OCI-LY3 (cell line): ENCODE measurements around the gene CFAP54.

Experiments
- H2AFZ ChIP-seq: fragments of 200-600, 300-600 bp; shearing (Covaris generic); 2 replicates; pipeline ENCODE4 v1.6.0; 2014; ENCODE audit warnings: antibody characterized with exemption, low read depth, low read length
- H3K27ac ChIP-seq: fragments of 200-600, 300-600 bp; sonication (generic); 2 replicates; pipeline ENCODE4 v1.5.1; 2014; ENCODE audit warnings: mild to moderate bottlenecking, low read length, moderate library complexity, mixed read lengths
- H3K27me3 ChIP-seq: fragments of 200-600, 300-600 bp; sonication (generic); 2 replicates; pipeline ENCODE4 v1.6.1; 2014; ENCODE audit warnings: low read depth, low read length, mixed read lengths
- H3K36me3 ChIP-seq: fragments of 200-600, 300-600 bp; sonication (generic); replicated peaks from 2 replicates; pipeline ENCODE3; 2014; ENCODE audit warnings: low read depth, low read length, mixed read lengths
- H3K4me1 ChIP-seq: fragments of 300-600, 200-600 bp; sonication (generic); 2 replicates; pipeline ENCODE4 v1.6.1; 2014; ENCODE audit warnings: low read length, mixed read lengths
- H3K4me2 ChIP-seq: fragments of 200-600, 300-600 bp; sonication (generic); 2 replicates; pipeline ENCODE4 v1.6.1; 2014; ENCODE audit warnings: low read length, mixed read lengths
- H3K4me3 ChIP-seq: fragments of 300-600, 200-600 bp; sonication (generic); 2 replicates; pipeline ENCODE4 v1.5.1; 2014; ENCODE audit warnings: antibody characterized with exemption, mild to moderate bottlenecking, low read length, moderate library complexity
- H3K79me2 ChIP-seq: fragments of 300-600, 200-600 bp; shearing (Covaris generic); 2 replicates; pipeline ENCODE4 v1.6.1; 2014; ENCODE audit warnings: mild to moderate bottlenecking, low read length, mixed read lengths
- H3K9ac ChIP-seq: fragments of 300-600, 200-600 bp; shearing (Covaris generic); 2 replicates; pipeline ENCODE4 v1.6.0; 2014; ENCODE audit warnings: mild to moderate bottlenecking, low read length, moderate library complexity
- H3K9me3 ChIP-seq: fragments of 200-600, 300-600 bp; shearing (Covaris generic); 2 replicates; pipeline ENCODE4 v1.6.1; 2014; ENCODE audit warnings: low read length, mixed read lengths; ENCODE audit not compliant: insufficient read depth
- H4K20me1 ChIP-seq: fragments of 200-600, 300-600 bp; sonication (generic); 2 replicates; pipeline ENCODE4 v1.6.1; 2016; ENCODE audit warnings: low read length, mixed read lengths; ENCODE audit not compliant: insufficient read depth
- EZH2phosphoT487 ChIP-seq: fragments of 200-600 bp; shearing (Covaris generic); IDR thresholded peaks from 2 replicates; pipeline ENCODE4 v1.6.1; 2018; ENCODE audit warnings: antibody characterized with exemption, mixed run types, low read depth
- TF ChIP-seq, protein P1 (sequence below): fragments of 200-600, 300-600 bp; sonication (generic); IDR thresholded peaks from 2 replicates; pipeline ENCODE4 v1.5.1; 2014; ENCODE audit warnings: antibody characterized with exemption, low read length, low read depth

CFAP54 gene, protein sequence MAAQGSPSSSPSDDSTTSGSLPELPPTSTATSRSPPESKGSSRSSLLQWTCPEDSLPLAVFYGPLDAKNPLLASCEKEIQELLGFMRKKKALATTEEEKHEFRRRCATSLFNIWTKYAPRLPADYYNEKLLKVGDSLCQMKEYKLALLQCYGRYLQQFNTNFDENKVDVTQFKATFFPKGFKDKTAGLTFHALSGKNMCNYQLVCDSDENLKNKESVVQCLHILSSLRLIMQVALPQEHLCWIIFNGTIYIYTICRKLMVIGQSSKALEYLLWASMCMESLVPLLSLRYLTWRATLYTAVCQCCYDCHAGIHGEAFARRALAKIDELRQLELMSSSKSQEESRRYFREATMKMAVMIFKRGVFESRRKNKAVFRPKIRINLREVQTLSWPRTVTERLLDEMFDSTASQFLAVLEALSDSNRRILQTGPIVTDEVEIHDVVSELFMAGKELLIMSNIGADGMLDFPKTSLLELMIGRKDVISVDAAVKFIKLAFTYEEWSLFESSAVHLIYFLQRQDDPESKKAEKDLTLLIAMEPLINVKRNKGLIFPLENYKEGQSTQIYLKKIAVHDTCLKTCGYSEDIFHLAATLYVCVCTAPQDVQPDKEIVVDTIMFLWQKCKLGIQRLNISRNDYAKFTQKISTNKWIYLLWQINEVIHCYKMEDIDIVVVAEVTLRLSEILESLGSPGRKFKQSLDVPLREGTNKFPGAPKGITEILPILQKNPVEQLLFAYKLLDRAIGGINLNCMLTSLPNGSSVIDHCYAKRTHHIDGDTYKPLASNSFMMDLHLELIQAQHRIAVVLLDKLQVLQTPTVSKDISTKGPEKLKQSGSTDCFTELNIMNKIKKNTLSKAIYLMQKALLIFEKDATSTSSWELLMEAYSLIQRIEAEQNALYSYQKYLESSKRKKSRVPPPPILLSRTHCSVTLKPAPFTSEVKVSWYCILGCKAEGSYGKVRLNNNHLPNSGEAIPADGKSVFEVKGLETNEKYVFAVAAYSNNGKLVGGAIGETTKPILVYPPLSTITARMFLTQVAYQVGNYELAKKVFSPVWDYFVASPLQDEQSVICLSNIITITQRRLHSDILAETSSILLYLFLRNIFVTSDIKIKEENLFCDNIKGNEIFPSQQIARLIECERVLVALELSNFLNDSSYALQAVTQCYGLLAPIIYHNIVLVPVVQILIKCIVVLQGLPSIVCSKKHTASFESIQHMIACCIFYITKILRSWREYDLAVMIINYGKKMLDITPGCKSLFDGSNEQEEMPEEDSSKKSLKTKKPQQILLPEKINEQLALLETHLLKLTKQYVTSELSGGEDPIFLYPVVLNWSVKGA (N-terminal part only)

DNA sequence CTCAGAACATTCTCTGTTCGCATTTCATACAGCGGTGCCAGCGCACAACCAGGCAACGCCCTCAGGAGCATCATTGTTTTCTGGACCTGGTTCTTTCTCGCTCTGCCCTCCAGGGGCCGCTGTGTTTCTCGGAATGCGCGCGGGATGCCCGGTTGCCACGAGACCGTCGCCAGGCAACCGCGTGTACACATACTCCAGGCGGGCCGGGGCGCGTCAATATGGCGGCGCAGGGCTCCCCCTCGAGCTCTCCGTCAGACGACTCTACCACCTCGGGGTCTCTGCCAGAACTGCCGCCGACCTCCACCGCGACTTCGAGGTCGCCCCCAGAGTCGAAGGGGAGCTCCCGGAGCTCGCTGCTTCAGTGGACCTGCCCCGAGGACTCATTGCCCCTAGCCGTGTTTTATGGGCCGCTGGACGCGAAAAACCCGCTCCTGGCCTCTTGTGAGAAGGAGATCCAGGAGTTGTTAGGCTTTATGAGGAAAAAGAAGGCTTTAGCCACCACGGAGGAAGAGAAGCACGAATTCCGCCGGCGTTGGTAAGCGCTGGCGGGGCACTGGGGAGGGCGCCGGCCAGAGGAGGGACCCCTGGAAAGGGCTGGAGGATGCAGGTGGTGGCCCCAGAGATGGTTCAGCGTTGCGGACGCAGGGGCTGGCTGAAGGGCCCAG is at the start of gene CFAP54:
TSS of gene CFAP54 (plus strand) at position 186 of the 665 bp plus-strand sequence. CDS start at position 219, 33 bp downstream.
- peak within 1 kb of the TSS; percentile 100 for H2AFZ ChIP-seq
- TF ChIP-seq, protein P1, sequence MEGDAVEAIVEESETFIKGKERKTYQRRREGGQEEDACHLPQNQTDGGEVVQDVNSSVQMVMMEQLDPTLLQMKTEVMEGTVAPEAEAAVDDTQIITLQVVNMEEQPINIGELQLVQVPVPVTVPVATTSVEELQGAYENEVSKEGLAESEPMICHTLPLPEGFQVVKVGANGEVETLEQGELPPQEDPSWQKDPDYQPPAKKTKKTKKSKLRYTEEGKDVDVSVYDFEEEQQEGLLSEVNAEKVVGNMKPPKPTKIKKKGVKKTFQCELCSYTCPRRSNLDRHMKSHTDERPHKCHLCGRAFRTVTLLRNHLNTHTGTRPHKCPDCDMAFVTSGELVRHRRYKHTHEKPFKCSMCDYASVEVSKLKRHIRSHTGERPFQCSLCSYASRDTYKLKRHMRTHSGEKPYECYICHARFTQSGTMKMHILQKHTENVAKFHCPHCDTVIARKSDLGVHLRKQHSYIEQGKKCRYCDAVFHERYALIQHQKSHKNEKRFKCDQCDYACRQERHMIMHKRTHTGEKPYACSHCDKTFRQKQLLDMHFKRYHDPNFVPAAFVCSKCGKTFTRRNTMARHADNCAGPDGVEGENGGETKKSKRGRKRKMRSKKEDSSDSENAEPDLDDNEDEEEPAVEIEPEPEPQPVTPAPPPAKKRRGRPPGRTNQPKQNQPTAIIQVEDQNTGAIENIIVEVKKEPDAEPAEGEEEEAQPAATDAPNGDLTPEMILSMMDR: peak; percentile 87
- no peak for TF ChIP-seq EZH2phosphoT487
- peak within 1 kb of the TSS; percentile 82 for H3K4me2 ChIP-seq
- no peaks in the 10 kb centered on the region for H4K20me1 ChIP-seq
- H3K9ac ChIP-seq: peak within 1 kb of the TSS; percentile 49
- no peak within 1 kb of the TSS for H3K27ac ChIP-seq
- H3K79me2 ChIP-seq: no peaks in the 10 kb centered on the region
- H3K4me1 ChIP-seq: peaks cover 18% of the 10 kb centered on the region
- H3K4me3 ChIP-seq: peak within 1 kb of the TSS; percentile 93
- H3K9me3 ChIP-seq: no peaks in the 10 kb centered on the region
- H3K36me3 ChIP-seq: no peaks in the 10 kb centered on the region
- H3K27me3 ChIP-seq: peaks cover 11% of the 10 kb centered on the region

DNA sequence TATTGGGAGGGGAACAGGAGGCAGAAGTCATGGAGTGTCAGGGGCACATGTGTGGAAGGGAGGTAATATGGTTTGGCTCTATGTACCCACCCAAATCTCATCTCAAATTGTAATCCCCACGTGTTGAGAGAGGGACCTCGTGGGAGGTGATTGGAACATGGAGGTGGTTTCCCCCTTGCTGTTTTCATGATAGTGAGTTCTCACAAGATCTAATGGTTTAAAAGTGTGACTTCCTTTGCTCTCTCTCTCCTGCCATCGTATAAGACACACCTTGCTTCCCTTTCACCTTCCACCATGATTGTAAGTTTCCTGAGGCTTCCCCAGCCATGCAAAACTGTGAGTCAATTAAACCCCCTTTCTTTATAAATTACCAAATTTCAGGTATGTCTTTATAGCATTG is 47.6 kb upstream of the CFAP54 start:
- H4K20me1 ChIP-seq: no peaks in the 10 kb centered on the region
- H2AFZ ChIP-seq: no peak overlapping the region
- no peaks in the 10 kb centered on the region for H3K27me3 ChIP-seq
- H3K4me2 ChIP-seq: no peak overlapping the region
- no peak overlapping the region for H3K4me3 ChIP-seq
- H3K4me1 ChIP-seq: no peaks in the 10 kb centered on the region
- H3K9ac ChIP-seq: no peak overlapping the region
- H3K27ac ChIP-seq: no peak overlapping the region
- TF ChIP-seq EZH2phosphoT487: no peak
- TF ChIP-seq, protein P1: no peak
- no peaks in the 10 kb centered on the region for H3K36me3 ChIP-seq
- H3K79me2 ChIP-seq: no peaks in the 10 kb centered on the region
- H3K9me3 ChIP-seq: no peaks in the 10 kb centered on the region

DNA sequence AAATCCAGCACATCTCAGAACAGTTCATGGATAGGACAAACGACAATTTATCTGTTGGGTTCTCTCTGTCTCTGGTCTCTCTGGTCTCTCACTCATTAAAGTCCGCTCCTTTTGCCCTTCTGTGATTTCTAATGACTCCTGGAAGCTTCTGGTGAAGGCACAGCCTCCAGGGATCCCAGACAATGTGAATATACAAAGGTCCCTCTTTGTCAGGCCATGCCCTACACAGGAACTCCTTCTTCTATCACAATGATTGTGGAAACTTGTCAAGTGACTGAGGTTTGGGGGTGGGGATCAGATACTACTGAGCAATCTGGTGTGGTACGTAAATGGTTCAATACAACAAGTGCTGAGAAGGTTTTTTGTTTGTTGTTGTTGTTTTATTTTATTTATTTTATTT is 46.5 kb upstream of the CFAP54 start:
- Histone ChIP-seq H4K20me1 (no peaks in the 10 kb centered on the region), H3K27ac (no peak overlapping the region), H3K9me3 (no peaks in the 10 kb centered on the region), H3K4me1 (no peaks in the 10 kb centered on the region), H2AFZ (no peak overlapping the region), H3K27me3 (no peaks in the 10 kb centered on the region), H3K79me2 (no peaks in the 10 kb centered on the region), H3K36me3 (no peaks in the 10 kb centered on the region), H3K4me2 (no peak overlapping the region), H3K4me3 (no peak overlapping the region), H3K9ac (no peak overlapping the region)
- TF ChIP-seq, protein P1: no peak
- TF ChIP-seq EZH2phosphoT487: no peak
